ENCODE measurements around the gene RTN1. TPM values are rescaled to one million over a fixed set of nuclear protein-coding genes. Genes with fewer than 3 reads are reported as not detected.

RTN1 gene
- total RNA-seq, 1 donor from 2014 or later, result 0.79 TPM

GRCh38 chr14:59863806-59864525 is 6.6 kb downstream of the RTN1 start:
- H3K36me3 ChIP-seq (ENCODE audit: control insufficient read depth, insufficient read depth, low read length), result no peaks in the 10 kb centered on the region
- no peaks in the 10 kb centered on the region for H3K27me3 ChIP-seq (ENCODE audit: control insufficient read depth, insufficient read depth, low read length)
- TF ChIP-seq CTCF (IDR thresholded peaks at IDR 0.05; ENCODE audit: insufficient read depth, low read length, poor library complexity, severe bottlenecking), result no peak
- no peak for DNase-seq (ENCODE audit: low read depth)
- H3K4me3 ChIP-seq (ENCODE audit: low read depth, low read length), result no peak overlapping the region

DNA sequence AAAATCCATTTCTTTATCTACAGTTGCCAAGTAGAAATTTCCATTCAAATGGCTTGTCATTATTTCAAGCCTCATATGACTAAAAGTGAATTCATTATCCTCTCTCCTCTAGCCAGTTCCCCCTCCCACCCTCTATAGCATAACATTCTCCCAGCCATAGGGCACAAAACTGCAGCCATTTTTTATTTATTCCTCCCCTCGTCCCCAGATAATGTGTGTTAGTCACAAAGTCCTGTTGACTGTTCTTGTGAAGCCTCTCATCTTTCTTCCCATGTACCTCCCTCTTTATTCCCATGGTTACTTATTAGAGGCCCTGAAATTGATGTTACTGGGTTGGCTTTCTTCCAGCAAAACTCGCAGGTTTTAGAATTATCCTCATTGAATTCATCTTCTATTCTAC is 13.2 kb downstream of the RTN1 start:
- no peak for DNase-seq (ENCODE audit: low read depth)
- Histone ChIP-seq H3K27me3 (ENCODE audit: control insufficient read depth, insufficient read depth, low read length) (no peaks in the 10 kb centered on the region), H3K36me3 (ENCODE audit: control insufficient read depth, insufficient read depth, low read length) (no peaks in the 10 kb centered on the region), H3K4me3 (ENCODE audit: low read depth, low read length) (no peak overlapping the region)
- no peak for TF ChIP-seq CTCF (IDR thresholded peaks at IDR 0.05; ENCODE audit: insufficient read depth, low read length, poor library complexity, severe bottlenecking)

GRCh38 chr14:59852350-59852749 is 18.2 kb downstream of the RTN1 start:
- Histone ChIP-seq H3K36me3 (ENCODE audit: control insufficient read depth, insufficient read depth, low read length) (no peaks in the 10 kb centered on the region), H3K4me3 (ENCODE audit: low read depth, low read length) (no peak overlapping the region), H3K27me3 (ENCODE audit: control insufficient read depth, insufficient read depth, low read length) (no peaks in the 10 kb centered on the region)
- no peak for DNase-seq (ENCODE audit: low read depth)
- no peak for TF ChIP-seq CTCF (IDR thresholded peaks at IDR 0.05; ENCODE audit: insufficient read depth, low read length, poor library complexity, severe bottlenecking)

DNA sequence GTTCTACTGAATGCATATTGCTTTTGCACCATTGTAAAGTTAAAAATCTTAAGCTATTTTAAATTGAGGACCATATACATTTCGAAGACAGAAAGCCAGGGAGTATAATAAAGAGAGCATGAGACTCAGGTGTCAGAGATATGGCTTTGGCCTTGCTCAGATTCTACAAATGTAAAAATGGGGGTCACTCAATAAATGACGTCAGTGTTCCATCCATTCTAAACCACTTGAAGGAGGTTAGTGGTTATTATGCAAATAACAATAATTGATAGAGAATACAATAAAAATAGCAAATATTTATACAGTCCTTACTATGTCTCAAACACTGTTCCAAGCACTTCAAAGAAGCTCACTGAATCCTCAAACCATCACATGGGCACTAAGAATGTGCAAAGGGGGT is 20.1 kb downstream of the RTN1 start:
- DNase-seq (ENCODE audit: low read depth), result no peak
- Histone ChIP-seq H3K36me3 (ENCODE audit: control insufficient read depth, insufficient read depth, low read length) (no peaks in the 10 kb centered on the region), H3K27me3 (ENCODE audit: control insufficient read depth, insufficient read depth, low read length) (no peaks in the 10 kb centered on the region), H3K4me3 (ENCODE audit: low read depth, low read length) (no peak overlapping the region)
- TF ChIP-seq CTCF (IDR thresholded peaks at IDR 0.05; ENCODE audit: insufficient read depth, low read length, poor library complexity, severe bottlenecking), result no peak

DNA sequence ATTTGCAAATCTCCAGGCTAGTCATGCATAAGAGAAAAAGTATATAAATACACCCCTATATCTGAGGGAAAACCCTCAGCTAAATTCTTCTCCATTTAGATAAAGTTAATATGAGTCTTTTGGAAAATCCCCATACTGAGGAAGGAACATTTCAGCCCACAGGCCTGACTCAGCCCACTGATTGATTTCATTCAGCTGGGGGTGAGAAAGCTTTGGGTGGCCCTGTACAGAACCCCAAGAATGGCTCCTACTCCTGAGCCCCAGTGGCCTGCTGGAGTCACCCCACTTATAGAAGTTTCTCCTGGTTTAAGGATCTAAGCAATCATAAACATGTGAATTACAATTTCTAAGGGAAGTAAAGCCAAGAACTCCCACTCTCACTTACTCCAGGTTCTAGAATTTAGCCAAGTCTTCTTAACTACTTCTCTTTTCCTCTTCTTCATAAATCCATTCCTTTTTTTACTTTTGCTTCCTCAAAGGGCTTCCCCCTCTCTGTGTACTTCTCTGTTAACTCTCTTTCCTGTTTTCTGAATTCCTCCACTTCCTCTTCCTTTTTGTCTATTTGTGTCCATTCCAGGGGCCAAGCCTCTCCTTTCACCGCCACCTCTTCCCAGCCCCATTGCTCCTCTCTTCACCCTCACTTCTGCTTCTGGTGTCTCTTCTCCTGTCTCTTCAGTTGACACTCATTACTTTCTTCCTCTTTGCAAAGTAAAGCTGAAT is 21.0 kb downstream of the RTN1 start:
- Histone ChIP-seq H3K4me3 (ENCODE audit: low read depth, low read length) (no peak overlapping the region), H3K27me3 (ENCODE audit: control insufficient read depth, insufficient read depth, low read length) (no peaks in the 10 kb centered on the region), H3K36me3 (ENCODE audit: control insufficient read depth, insufficient read depth, low read length) (no peaks in the 10 kb centered on the region)
- no peak for DNase-seq (ENCODE audit: low read depth)
- TF ChIP-seq CTCF (IDR thresholded peaks at IDR 0.05; ENCODE audit: insufficient read depth, low read length, poor library complexity, severe bottlenecking), result no peak

Data from kidney epithelial cell (primary cell).